Stimulated activated CD4-positive, alpha-beta T cell treated with anti-CD3 and anti-CD28 coated beads, TNF-alpha, amount 100 ng/mL, for 48 hours (primary cell): Measurements from ENCODE around the gene OTOF.

Experiments
- DNase-seq, 3 donors: peaks; one replicate each; pipeline ENCODE4 v3.0.0-alpha.2; 2020; ENCODE audit warnings: low read depth in 3 of 3

The OTOF gene

GRCh38 chr2:26407526-26407925 lies 70.4 kb downstream of the OTOF start:
- no peak for DNase-seq
